NCI-H1930 (cell line): Measurements from ENCODE around the gene FNDC11.
"Not testable (repeated sequence)": the region's sequence is repeated elsewhere in the genome, so short reads cannot be mapped to it uniquely, and the experiment has no call there.

Source experiments
- DNase-seq, 2 experiments: peaks; one replicate each; lab custom pipeline; 2025; lab: John Stamatoyannopoulos, UW

The FNDC11 gene

GRCh38 chr20:63553933-63554290 lies at the start of gene FNDC11:
Gene FNDC11, plus strand, starts transcription at chr20:63554159. Its CDS starts 1,505 bp downstream, at chr20:63555664.
- peak; percentile 68 to 69 for DNase-seq

DNA sequence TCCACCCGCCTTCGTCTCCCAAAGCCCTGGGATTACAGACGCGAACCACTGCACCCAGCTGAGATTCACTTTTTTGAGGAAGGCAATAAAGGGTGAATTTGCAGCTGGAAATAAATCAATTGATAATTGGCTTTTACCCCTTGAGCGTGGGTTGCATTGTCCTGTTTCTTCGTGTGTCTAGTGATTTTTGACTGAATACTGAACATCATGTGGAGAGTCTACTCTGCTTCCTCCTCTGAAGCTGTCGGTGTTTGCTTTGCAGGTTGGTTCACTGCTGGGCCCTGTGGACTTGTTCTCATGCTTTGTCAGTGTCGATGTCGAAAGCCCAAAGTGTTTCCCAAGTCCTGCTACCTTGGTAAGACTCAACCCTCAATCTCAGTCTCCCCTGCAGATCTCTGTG lies 49.3 kb upstream of the FNDC11 start:
- no peak for DNase-seq

GRCh38 chr20:63505281-63505680 lies 48.7 kb upstream of the FNDC11 start:
- DNase-seq: no peak

- DNase-seq: no peak
Measured at GRCh38 chr20:63505723-63506122, 48.2 kb upstream of the FNDC11 start.

DNA sequence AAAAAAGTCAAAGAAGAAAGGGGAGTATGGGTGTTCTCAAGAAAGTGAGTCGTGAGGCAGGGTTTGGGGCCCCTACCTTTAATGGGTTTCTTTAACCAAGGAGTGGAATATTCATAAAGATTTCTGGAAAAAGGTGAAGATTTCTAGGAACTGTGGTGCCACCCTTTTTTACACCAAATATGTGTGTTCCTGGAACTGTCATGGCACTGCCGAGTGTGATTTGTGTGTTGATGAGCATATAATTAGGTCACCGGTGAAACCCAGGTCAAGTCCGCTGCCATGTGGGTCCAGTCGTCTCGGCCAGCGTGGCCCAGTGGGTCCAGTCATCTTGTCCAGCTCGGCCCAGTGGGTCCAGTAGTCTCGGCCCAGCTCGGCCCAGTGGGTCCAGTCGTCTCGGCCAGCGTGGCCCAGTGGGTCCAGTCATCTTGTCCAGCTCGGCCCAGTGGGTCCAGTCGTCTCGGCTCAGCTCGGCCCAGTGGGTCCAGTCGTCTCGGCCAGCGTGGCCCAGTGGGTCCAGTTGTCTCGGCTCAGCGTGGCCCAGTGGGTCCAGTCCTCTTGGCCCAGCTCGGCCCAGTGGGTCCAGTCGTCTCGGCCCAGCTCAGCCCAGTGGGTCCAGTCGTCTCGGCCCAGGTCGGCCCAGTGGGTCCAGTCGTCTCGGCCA lies 46.7 kb upstream of the FNDC11 start:
- no peak for DNase-seq

DNA sequence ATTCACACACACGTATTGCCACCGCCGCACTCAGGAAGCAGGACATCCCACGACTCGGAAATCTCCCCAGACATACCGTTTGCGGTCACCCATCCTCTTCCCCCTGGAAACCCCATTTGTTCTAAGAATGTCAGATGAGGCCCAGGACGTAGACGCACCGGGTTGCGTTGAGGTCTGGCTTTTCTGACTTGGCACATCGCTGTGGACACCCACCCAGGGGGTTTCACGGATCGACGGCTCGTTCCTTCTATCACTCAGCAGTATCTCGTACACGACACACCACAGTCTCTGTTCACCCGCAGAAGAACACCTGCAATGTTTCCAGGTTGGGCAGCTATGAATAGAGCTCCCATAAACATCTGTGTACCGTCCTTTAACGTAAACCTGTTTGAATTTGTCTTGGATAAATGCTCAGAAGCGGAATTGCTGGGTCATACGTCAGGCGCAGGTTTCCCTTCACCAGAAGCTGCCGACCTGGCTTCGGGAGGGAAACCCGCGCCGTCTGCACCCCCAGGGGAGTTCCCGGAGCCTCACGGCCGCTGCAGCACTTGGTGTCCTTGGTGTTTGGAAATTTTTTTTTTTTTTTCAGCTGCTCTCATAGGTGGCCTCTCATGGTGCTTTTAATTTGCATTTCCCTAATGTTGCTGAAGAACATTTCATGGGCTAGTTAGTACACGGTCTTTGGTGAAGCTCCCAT lies 45.7 kb upstream of the FNDC11 start:
- no peak for DNase-seq

DNA sequence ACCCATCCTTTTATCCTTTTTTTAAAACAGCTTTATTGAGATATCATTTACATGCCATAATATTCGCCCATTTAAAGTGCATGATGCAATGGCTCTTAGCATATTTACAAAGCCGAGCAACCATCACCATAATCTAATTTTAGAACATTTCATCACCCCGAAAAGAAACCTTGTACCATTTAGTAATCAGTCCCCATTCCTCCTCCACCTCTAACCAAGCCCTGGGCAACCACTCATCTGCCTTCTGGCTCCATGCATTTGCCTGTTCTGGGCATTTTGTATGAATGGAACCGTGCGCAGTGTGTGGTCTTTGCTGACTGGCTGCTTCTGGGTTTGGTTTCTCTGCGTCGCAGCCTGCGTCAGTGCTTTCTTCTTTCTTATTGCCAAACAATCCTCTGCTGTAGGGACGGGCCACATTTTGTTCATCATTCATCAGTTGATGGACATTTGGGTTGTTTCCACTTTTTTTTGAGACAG lies 44.8 kb upstream of the FNDC11 start:
- DNase-seq: no peak

DNA sequence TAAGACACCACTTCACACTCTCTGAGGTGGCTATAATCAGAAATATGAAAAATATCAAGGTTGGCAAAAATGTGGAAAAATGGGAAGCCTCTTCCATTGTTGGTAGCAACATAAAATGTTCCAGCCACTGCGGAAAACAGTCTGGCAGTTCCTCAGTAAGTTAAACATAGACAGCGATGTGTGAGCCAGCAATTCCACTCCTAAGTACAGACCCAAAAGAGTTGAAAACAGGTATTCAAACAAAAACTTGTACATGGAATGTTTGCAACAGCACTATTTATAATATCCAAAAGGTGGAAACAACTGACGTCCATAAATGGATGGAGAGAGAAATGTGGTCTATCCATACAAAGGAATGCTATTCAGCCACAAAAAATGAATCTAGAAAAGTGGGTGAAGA lies 40.8 kb upstream of the FNDC11 start:
- DNase-seq: no peak

- not testable (repeated sequence) for DNase-seq
Measured at GRCh38 chr20:63514520-63514919, 39.4 kb upstream of the FNDC11 start.

- DNase-seq: no peak
Measured at GRCh38 chr20:63517376-63518309, 36.3 kb upstream of the FNDC11 start.

DNA sequence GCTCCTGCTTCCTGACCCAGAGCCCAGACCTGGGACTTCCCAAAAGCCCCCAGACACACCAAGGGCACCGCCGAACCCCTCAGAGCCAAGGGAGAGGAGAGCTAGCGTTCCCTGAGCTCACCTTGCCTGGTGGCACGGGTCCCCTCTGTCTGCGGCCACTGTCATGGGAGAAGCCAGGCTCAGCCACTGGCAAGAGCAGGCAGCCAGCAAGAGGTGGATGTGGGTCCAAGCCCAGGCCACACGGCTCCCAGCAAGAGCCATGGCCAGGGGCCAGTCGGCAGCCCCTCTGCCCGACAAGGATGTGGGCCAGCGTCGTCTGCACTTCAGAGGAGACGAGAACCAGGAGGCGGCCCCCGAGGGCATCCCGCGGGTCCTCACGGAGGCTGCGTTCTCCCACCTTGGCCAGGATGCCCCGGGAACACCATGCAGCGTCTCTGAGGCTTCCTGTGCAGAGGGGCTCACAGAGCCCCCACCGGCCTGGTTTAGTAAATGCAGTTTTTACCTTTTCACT lies 35.6 kb upstream of the FNDC11 start:
- DNase-seq: no peak

GRCh38 chr20:63518946-63519667 lies 34.9 kb upstream of the FNDC11 start:
- DNase-seq: no peak

GRCh38 chr20:63519668-63520503 lies 34.1 kb upstream of the FNDC11 start:
- peak; percentile 66 to 77 for DNase-seq

- peak; percentile 71 to 89 for DNase-seq
Measured at GRCh38 chr20:63520504-63520933, 33.4 kb upstream of the FNDC11 start, which contains the start of gene PPDPF. Gene PPDPF, plus strand, starts transcription at chr20:63520765. Its CDS starts 544 bp downstream, at chr20:63521309.

DNA sequence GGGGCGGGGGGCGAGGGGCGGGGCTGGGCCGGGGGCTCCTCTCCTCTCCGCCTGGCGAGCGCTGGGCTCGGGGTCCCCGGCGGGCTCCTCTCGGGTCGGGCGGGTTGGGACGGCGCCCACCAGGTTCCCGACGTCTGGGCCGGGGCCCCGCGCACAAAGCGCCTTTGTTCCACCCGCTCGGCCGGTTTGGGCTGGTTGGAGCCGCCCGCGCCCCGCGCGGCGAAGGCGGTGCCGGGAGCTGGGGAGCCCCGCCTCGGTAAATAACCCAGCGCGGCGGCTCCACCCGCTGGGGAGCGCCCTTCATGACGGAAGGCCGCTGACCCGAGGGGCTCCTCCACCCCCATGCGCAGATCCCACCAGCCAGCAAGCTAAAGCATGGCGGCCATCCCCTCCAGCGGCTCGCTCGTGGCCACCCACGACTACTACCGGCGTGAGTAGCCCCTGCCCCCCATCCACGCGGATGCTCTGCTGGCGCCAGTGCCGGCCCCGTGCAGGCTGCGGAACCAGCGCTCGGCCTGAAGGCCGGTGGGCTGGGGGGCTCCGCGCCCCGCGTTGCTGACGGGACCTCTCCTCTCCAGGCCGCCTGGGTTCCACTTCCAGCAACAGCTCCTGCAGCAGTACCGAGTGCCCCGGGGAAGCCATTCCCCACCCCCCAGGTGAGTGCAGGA lies 32.9 kb upstream of the FNDC11 start:
- peak; percentile 74 to 84 for DNase-seq

- DNase-seq: no peak
Measured at GRCh38 chr20:63521602-63522001, 32.4 kb upstream of the FNDC11 start.

GRCh38 chr20:63522091-63522868 lies 31.7 kb upstream of the FNDC11 start:
- no peak for DNase-seq

- DNase-seq: no peak
Measured at GRCh38 chr20:63522981-63523611, 30.9 kb upstream of the FNDC11 start.

- no peak for DNase-seq
Measured at GRCh38 chr20:63525185-63525584, 28.8 kb upstream of the FNDC11 start.
